Stimulated activated CD4-positive, alpha-beta T cell treated with anti-CD3 and anti-CD28 coated beads, Interleukin-4, amount 100 ng/mL, for 24 hours (primary cell): ENCODE results near the gene YIPF7.

Experiments
- DNase-seq: peaks from one replicate; pipeline ENCODE4 v3.0.0-alpha.2; 2020

The YIPF7 gene

GRCh38 chr4:44651425-44651824 lies at the start of gene YIPF7:
Gene YIPF7 (minus strand): TSS chr4:44651625. CDS start chr4:44650100, 1,525 bp downstream.
- DNase-seq: no peak

- DNase-seq: no peak
Observed at GRCh38 chr4:44701037-44701436, 49.6 kb upstream of the YIPF7 start.

GRCh38 chr4:44700427-44700826 lies 49.0 kb upstream of the YIPF7 start:
- DNase-seq: no peak

- no peak for DNase-seq
Observed at GRCh38 chr4:44684648-44685047, 33.2 kb upstream of the YIPF7 start.

- no peak for DNase-seq
Observed at GRCh38 chr4:44679060-44679459, 27.6 kb upstream of the YIPF7 start.

GRCh38 chr4:44678094-44679041 lies 26.9 kb upstream of the YIPF7 start, which contains the start of gene GUF1:
Gene GUF1 (plus strand): TSS chr4:44678420. CDS start chr4:44678623, 203 bp downstream.
- DNase-seq: peak; percentile 90

- DNase-seq: no peak
Observed at GRCh38 chr4:44675366-44675765, 23.9 kb upstream of the YIPF7 start.

GRCh38 chr4:44674471-44674870 lies 23.0 kb upstream of the YIPF7 start:
- DNase-seq: no peak

GRCh38 chr4:44671636-44672035 lies 20.2 kb upstream of the YIPF7 start:
- DNase-seq: no peak

GRCh38 chr4:44670506-44671199 lies 19.2 kb upstream of the YIPF7 start:
- DNase-seq: no peak

- DNase-seq: no peak
Observed at GRCh38 chr4:44668526-44668925, 17.1 kb upstream of the YIPF7 start.

GRCh38 chr4:44663539-44664263 lies 12.3 kb upstream of the YIPF7 start:
- DNase-seq: no peak

- DNase-seq: no peak
Observed at GRCh38 chr4:44662623-44663005, 11.2 kb upstream of the YIPF7 start.

GRCh38 chr4:44661940-44662622 lies 10.7 kb upstream of the YIPF7 start:
- DNase-seq: no peak

- DNase-seq: no peak
Observed at GRCh38 chr4:44660396-44660795, 9.0 kb upstream of the YIPF7 start.

GRCh38 chr4:44652002-44652401 lies 577 bp upstream of the YIPF7 start:
- no peak for DNase-seq

GRCh38 chr4:44646151-44646550 lies 5.3 kb downstream of the YIPF7 start:
- DNase-seq: no peak

- no peak for DNase-seq
Observed at GRCh38 chr4:44638091-44638490, 13.3 kb downstream of the YIPF7 start.

- DNase-seq: no peak
Observed at GRCh38 chr4:44632733-44633132, 18.7 kb downstream of the YIPF7 start.

- no peak for DNase-seq
Observed at GRCh38 chr4:44632089-44632488, 19.3 kb downstream of the YIPF7 start.

- DNase-seq: peak; percentile 44
Observed at GRCh38 chr4:44629280-44629866, 22.1 kb downstream of the YIPF7 start.

GRCh38 chr4:44623676-44624075 lies 27.7 kb downstream of the YIPF7 start:
- DNase-seq: no peak
